Measurements from ENCODE around the gene ASPA.
"Not testable (repeated sequence)": the region's sequence is repeated elsewhere in the genome, so short reads cannot be mapped to it uniquely, and the experiment has no call there.

DNA sequence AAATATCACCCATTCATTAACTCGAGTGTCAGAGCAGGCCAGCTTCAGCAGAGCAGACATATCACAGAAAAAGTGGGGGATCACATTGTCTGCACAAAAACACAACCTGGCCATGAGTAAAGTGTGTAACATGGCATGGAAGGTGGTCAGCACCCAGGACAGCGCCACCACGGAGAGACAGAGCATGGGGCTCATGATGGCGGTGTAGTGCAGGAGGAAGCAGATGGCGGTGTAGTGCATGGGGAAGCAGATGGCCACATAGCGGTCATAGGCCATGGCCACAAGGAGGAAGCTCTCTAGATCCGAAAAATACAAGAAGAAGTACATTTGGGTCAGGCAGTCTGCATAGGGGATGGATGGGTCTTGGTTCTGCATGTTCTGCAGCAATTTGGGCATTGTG lies 42.6 kb upstream of the ASPA start:
- TF ChIP-seq EZH2 (IDR thresholded peaks at IDR 0.05); POLR2AphosphoS5 (IDR thresholded peaks at IDR 0.05; ENCODE audit: borderline replicate concordance, low read depth, low read length): not testable (repeated sequence)

Measured in SK-N-MC (cell line).